GM19193 (cell line): ENCODE results near the gene ACAP3.

Source experiments
- POLR2A ChIP-seq: IDR thresholded peaks from 4 replicates; pipeline ENCODE4 v1.6.1; 2011; ENCODE audit not compliant: insufficient read depth, insufficient read length; ENCODE audit errors: extremely low read depth

The ACAP3 gene

GRCh38 chr1:1246577-1247340 is 61.0 kb downstream of the ACAP3 start, which contains the start of gene C1QTNF12:
C1QTNF12 (minus strand) TSS chr1:1246722; CDS start chr1:1246690, 32 bp downstream.
- TF ChIP-seq POLR2A, result no peak

DNA sequence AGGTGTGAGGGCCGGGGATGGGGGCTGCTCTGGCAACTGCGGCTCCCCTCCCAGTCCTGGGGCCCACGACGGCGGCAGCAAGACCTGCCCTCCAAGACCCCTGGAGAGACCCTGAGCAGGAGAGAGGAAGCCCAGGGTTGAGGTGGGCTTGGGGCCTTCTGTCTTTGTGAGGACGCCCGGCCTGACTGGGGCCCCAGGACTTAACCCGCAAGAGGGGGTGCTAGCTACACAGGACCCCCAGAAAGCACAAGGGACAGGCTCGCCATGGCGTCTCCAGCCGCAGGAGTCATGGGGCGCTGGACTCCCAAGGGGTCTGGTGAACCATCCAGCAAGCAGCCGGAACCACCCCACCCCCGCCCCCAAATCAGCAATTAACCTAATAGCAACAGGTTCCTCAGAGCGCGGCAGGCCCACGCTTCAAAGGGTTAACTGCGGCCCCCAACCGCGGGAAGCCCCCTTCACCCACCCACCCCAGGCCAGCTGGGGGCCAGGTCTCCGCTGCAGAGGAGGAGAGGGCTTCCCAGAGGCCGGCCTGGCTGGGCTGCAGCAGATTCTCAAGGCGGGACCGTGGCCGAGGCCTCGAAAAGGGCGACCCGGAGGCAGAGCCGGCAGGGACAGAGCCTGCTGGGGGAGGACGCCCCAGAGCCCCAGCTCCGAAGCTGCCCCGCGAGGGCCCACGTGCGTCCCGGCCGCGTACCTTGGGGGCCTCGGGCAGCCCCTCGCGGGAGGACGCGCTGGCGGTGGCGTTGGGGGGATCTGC is 61.7 kb downstream of the ACAP3 start:
- no peak for TF ChIP-seq POLR2A

GRCh38 chr1:1245178-1245816 is 62.4 kb downstream of the ACAP3 start:
- TF ChIP-seq POLR2A, result no peak

- no peak for TF ChIP-seq POLR2A
Observed at GRCh38 chr1:1244192-1244811, 63.4 kb downstream of the ACAP3 start.

DNA sequence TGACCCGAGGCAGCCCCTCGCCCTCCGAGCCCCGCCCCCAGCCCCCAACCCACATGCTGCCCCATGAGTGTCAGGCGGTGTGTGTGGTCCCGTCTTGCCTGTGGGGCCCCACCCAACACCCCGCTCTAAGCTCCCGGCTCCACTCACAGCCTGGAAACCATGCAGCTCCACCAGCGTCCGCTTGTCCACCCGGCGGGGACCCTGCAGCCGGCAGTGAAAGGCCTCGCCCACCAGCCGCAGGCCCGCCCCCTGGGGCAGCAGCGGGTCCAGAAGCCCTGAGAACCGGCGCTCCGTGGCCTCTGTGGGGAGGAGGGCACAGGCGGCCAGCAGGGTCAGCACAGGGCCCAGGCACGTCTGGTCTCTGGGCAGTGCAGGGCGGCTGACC is 63.9 kb downstream of the ACAP3 start:
- TF ChIP-seq POLR2A, result no peak

GRCh38 chr1:1243266-1243660 is 64.5 kb downstream of the ACAP3 start:
- no peak for TF ChIP-seq POLR2A

GRCh38 chr1:1242461-1243265 is 65.1 kb downstream of the ACAP3 start:
- TF ChIP-seq POLR2A, result no peak
